ENCODE measurements around the gene UNC93B1. TPM values are rescaled to one million over a fixed set of nuclear protein-coding genes. Genes with fewer than 3 reads are reported as not detected.

UNC93B1 gene
- total and polyA plus RNA-seq, 2 of the 13 experiments (the other 11 are each of a cell fraction or from before 2014, with no cell fraction given) = 8.8 to 18.9 TPM

- TF ChIP-seq SOX13 (IDR thresholded peaks at IDR 0.05) (no peak), SOX13 (CRISPR knock-in tag; conservative IDR thresholded peaks at IDR 0.05 in 1 of 2, IDR thresholded peaks at IDR 0.05 in 1 of 2) (0 out of 4 replicates have a peak, but pooled peaks of 1 of the 2 experiments have one; percentile 5), ZFYVE20 (CRISPR knock-in tag; IDR thresholded peaks at IDR 0.05; ENCODE audit: borderline replicate concordance, low read depth) (no peak), MAFK (conservative IDR thresholded peaks at IDR 0.05 in 1 of 2, IDR thresholded peaks at IDR 0.05 in 1 of 2; ENCODE audit: low read length in 2 of 2) (no peak), NFKB2 (CRISPR knock-in tag; IDR thresholded peaks at IDR 0.05; ENCODE audit: borderline replicate concordance) (peak; percentile 66), SP4 (CRISPR knock-in tag; IDR thresholded peaks at IDR 0.05) (no peak; the same call in 1 of the 2 replicates), ZNF367 (CRISPR knock-in tag; IDR thresholded peaks at IDR 0.05; ENCODE audit: borderline replicate concordance) (peak; percentile 49; the same call in 1 of the 2 replicates), ZKSCAN8 (CRISPR knock-in tag; IDR thresholded peaks at IDR 0.05; ENCODE audit: borderline replicate concordance) (no peak), HIC2 (CRISPR knock-in tag; IDR thresholded peaks at IDR 0.05; ENCODE audit: low read depth) (no peak), KLF9 (CRISPR knock-in tag; IDR thresholded peaks at IDR 0.05; ENCODE audit: low read depth) (no peak), ZXDC (CRISPR knock-in tag; IDR thresholded peaks at IDR 0.05) (no peak), ZEB1 (IDR thresholded peaks at IDR 0.05; ENCODE audit: insufficient replicate concordance, low read depth) (no peak), ZNF225 (CRISPR knock-in tag; IDR thresholded peaks at IDR 0.05) (no peak; the same call in 1 of the 2 replicates), TCF7L2 (IDR thresholded peaks at IDR 0.05; ENCODE audit: low read depth, low read length) (no peak), HMGA1 (CRISPR knock-in tag; conservative IDR thresholded peaks at IDR 0.05) (no peak), TCF12 (IDR thresholded peaks at IDR 0.05) (no peak), TCF12 (CRISPR knock-in tag; IDR thresholded peaks at IDR 0.05) (no peak; the same call in 1 of the 2 replicates), CENPBD1 (CRISPR knock-in tag; IDR thresholded peaks at IDR 0.05; ENCODE audit: borderline replicate concordance, low read depth) (no peak), ZZZ3 (CRISPR knock-in tag; IDR thresholded peaks at IDR 0.05; ENCODE audit: borderline replicate concordance) (no peak), MIER3 (CRISPR knock-in tag; IDR thresholded peaks at IDR 0.05; ENCODE audit: borderline replicate concordance) (no peak), DR1 (CRISPR knock-in tag; IDR thresholded peaks at IDR 0.05) (no peak; the same call in 1 of the 2 replicates), PRMT3 (CRISPR knock-in tag; IDR thresholded peaks at IDR 0.05; ENCODE audit: borderline replicate concordance, low read depth) (no peak), ZNF598 (CRISPR knock-in tag; IDR thresholded peaks at IDR 0.05; ENCODE audit: borderline replicate concordance) (no peak; the same call in 1 of the 2 replicates), ZNF616 (CRISPR knock-in tag; IDR thresholded peaks at IDR 0.05; ENCODE audit: low read depth) (no peak; the same call in 1 of the 2 replicates), KMT2A (CRISPR knock-in tag; IDR thresholded peaks at IDR 0.05) (no peak), THAP11 (CRISPR knock-in tag; IDR thresholded peaks at IDR 0.05) (no peak)
Measured at GRCh38 chr11:68038718-68039525, 35.0 kb upstream of the UNC93B1 start, which contains the start of gene TCIRG1 (continued).
